GM19025 (cell line): ENCODE results near the gene CCDC82.

ENCODE experiments used
- ATAC-seq: cut with Tn5 transposase; IDR thresholded peaks from one replicate; pipeline ENCODE4 v1.9.1; 2021; ENCODE audit warnings: mild to moderate bottlenecking, low read depth, moderate library complexity; ENCODE audit not compliant: unreplicated experiment

Gene CCDC82

GRCh38 chr11:96366024-96366423, 23.7 kb downstream of the CCDC82 start:
- no peak for ATAC-seq

GRCh38 chr11:96365493-96365892, 24.2 kb downstream of the CCDC82 start:
- no peak for ATAC-seq

- ATAC-seq, result no peak
Measured at GRCh38 chr11:96361778-96362177, 27.9 kb downstream of the CCDC82 start.

GRCh38 chr11:96358321-96358720, 31.4 kb downstream of the CCDC82 start:
- no peak for ATAC-seq

GRCh38 chr11:96357794-96358193, 31.9 kb downstream of the CCDC82 start:
- ATAC-seq, result no peak

GRCh38 chr11:96356848-96357247, 32.9 kb downstream of the CCDC82 start:
- no peak for ATAC-seq

- ATAC-seq, result peak; percentile 79
Measured at GRCh38 chr11:96342961-96343711, 46.6 kb downstream of the CCDC82 start, which contains the start of gene MAML2. MAML2 (minus strand) TSS chr11:96343195; CDS start chr11:96341895, 1,300 bp downstream.

- ATAC-seq, result no peak
Measured at GRCh38 chr11:96342014-96342960, 47.4 kb downstream of the CCDC82 start.

- ATAC-seq, result peak; percentile 11
Measured at GRCh38 chr11:96341211-96342013, 48.3 kb downstream of the CCDC82 start.

GRCh38 chr11:96340555-96340885, 49.2 kb downstream of the CCDC82 start:
- ATAC-seq, result no peak

- no peak for ATAC-seq
Measured at GRCh38 chr11:96339706-96340554, 49.8 kb downstream of the CCDC82 start.

- ATAC-seq, result peak; percentile 30
Measured at GRCh38 chr11:96338910-96339705, 50.6 kb downstream of the CCDC82 start.

- ATAC-seq, result peak; percentile 26
Measured at GRCh38 chr11:96337541-96338431, 51.9 kb downstream of the CCDC82 start.

- no peak for ATAC-seq
Measured at GRCh38 chr11:96335388-96335787, 54.3 kb downstream of the CCDC82 start.

GRCh38 chr11:96334219-96334618, 55.5 kb downstream of the CCDC82 start:
- ATAC-seq, result no peak

- ATAC-seq, result no peak
Measured at GRCh38 chr11:96333191-96333719, 56.5 kb downstream of the CCDC82 start.

GRCh38 chr11:96332126-96332771, 57.5 kb downstream of the CCDC82 start:
- no peak for ATAC-seq
